AG09319 (cell line): ENCODE results near the gene MICU1.
"Not testable (repeated sequence)": the region's sequence is repeated elsewhere in the genome, so short reads cannot be mapped to it uniquely, and the experiment has no call there.

Source experiments
- DNase-seq: peaks from one replicate; pipeline ENCODE4 v3.0.0-alpha.2; 2010; ENCODE audit warnings: low read depth; ENCODE audit errors: extremely low read depth
- CTCF ChIP-seq: IDR thresholded peaks from 2 replicates; pipeline ENCODE4 v1.5.1; 2011; ENCODE audit warnings: low read depth, mild to moderate bottlenecking, inconsistent platforms, low read length, moderate library complexity

The MICU1 gene

GRCh38 chr10:72459301-72459700 lies 166.6 kb downstream of the MICU1 start:
- no peak for DNase-seq

GRCh38 chr10:72455889-72456595 lies 169.8 kb downstream of the MICU1 start:
- no peak for TF ChIP-seq CTCF
- DNase-seq: no peak

More at GRCh38 chr10:72459301-72459700, 166.6 kb downstream of the MICU1 start:
- no peak for TF ChIP-seq CTCF

- no peak for TF ChIP-seq CTCF
- DNase-seq: no peak
Measured at GRCh38 chr10:72449941-72450441, 175.9 kb downstream of the MICU1 start.

- TF ChIP-seq CTCF: no peak
- DNase-seq: no peak
Measured at GRCh38 chr10:72445851-72446250, 180.0 kb downstream of the MICU1 start.

GRCh38 chr10:72442969-72443368 lies 182.9 kb downstream of the MICU1 start:
- DNase-seq: not testable (repeated sequence)

GRCh38 chr10:72435570-72435969 lies 190.3 kb downstream of the MICU1 start:
- TF ChIP-seq CTCF: no peak
- no peak for DNase-seq

GRCh38 chr10:72430936-72431335 lies 194.9 kb downstream of the MICU1 start:
- not testable (repeated sequence) for DNase-seq

- no peak for DNase-seq
Measured at GRCh38 chr10:72429931-72430330, 195.9 kb downstream of the MICU1 start.

More at GRCh38 chr10:72429931-72430330, 195.9 kb downstream of the MICU1 start:
- TF ChIP-seq CTCF: no peak
